Endothelial cell of umbilical vein (primary cell): ENCODE measurements around the gene SRPK2. TPM values are rescaled to one million over a fixed set of nuclear protein-coding genes. Genes with fewer than 3 reads are reported as not detected.

ENCODE experiments used
- BruUV-seq: library from RNA; stranded (reverse); fragments of 400-500 nt; replicated peaks from 2 replicates; lab custom pipeline; 2021; lab: Mats Ljungman, UMichigan
- CTCF ChIA-PET: fragments of 300-600, 350-600 bp; sonication (Branson Sonifier 250); formaldehyde crosslinking; loops from one replicate; lab custom pipeline; 2021; ENCODE audit warnings: antibody characterized with exemption, inconsistent platforms; lab: Charles Lee
- POLR2A ChIA-PET: fragments of 300-600, 350-600 bp; sonication (Branson Sonifier 250); formaldehyde crosslinking; loops from one replicate; lab custom pipeline; 2021; ENCODE audit warnings: antibody characterized with exemption, inconsistent platforms; lab: Charles Lee
- DNase-seq: peaks from one replicate; pipeline ENCODE4 v3.0.0-alpha.2; 2011; ENCODE audit warnings: low read depth, low spot score
- FAIRE-seq: peaks from 2 replicates; lab custom pipeline; 2011; peaks lifted over from hg19 to GRCh38; lab: Jason Lieb, UNC
- H2AFZ ChIP-seq: 2 replicates; pipeline ENCODE4 v1.6.0; 2012; ENCODE audit warnings: low read depth, low read length, control low read depth, inconsistent platforms
- H3K27ac ChIP-seq: 2 replicates; pipeline ENCODE4 v1.5.1; 2011; ENCODE audit warnings: low read depth, mild to moderate bottlenecking, control low read depth, low read length, moderate library complexity; ENCODE audit not compliant: insufficient read depth
- H3K27me3 ChIP-seq, 2 experiments: 2 replicates each; pipeline versions ENCODE4 v1.6.0 to v1.6.1; 2011; ENCODE audit warnings: low read length in 2 of 2, mixed read lengths in 1 of 2; ENCODE audit not compliant: control insufficient read depth in 2 of 2, insufficient read depth in 2 of 2
- H3K36me3 ChIP-seq, 2 experiments: 2 replicates in 1 of 2; 3 replicates in 1 of 2; pipeline ENCODE4 v1.5.1; 2011; ENCODE audit warnings: low read length in 2 of 2, mild to moderate bottlenecking in 1 of 2, moderate library complexity in 1 of 2; ENCODE audit not compliant: control insufficient read depth in 2 of 2, insufficient read depth in 2 of 2; ENCODE audit errors: extremely low read depth in 1 of 2
- H3K4me1 ChIP-seq: 3 replicates; pipeline ENCODE4 v1.5.1; 2011; ENCODE audit warnings: mild to moderate bottlenecking, low read length; ENCODE audit not compliant: control insufficient read depth, insufficient read depth; ENCODE audit errors: extremely low read depth
- H3K4me2 ChIP-seq: 2 replicates; pipeline ENCODE4 v1.6.1; 2011; ENCODE audit warnings: low read length, control low read depth, mixed read lengths; ENCODE audit not compliant: insufficient read depth
- H3K4me3 ChIP-seq, 3 experiments: fragments of 200-600 bp in 1 of 3; sonication (generic), shearing (Covaris generic) in 1 of 3; replicated peaks in 1 of 3; 2 replicates each; pipeline ENCODE4 v1.5.1; 2011 to 2016; ENCODE audit warnings: control low read depth in 3 of 3, low read length in 3 of 3, mild to moderate bottlenecking in 2 of 3, inconsistent platforms in 1 of 3, low read depth in 1 of 3, moderate library complexity in 1 of 3; ENCODE audit not compliant: insufficient read depth in 1 of 3
- H3K79me2 ChIP-seq: 2 replicates; pipeline ENCODE4 v1.6.0; 2012; ENCODE audit warnings: low read length, inconsistent platforms; ENCODE audit not compliant: control insufficient read depth, insufficient read depth
- H3K9ac ChIP-seq: replicated peaks from 2 replicates; pipeline ENCODE3; 2011; ENCODE audit warnings: low read length, control low read depth; ENCODE audit not compliant: insufficient read depth; ENCODE audit errors: extremely low read depth
- H3K9me1 ChIP-seq: replicated peaks from 3 replicates; pipeline ENCODE4 v1.6.0; 2011; ENCODE audit warnings: mild to moderate bottlenecking, low read length; ENCODE audit not compliant: control insufficient read depth, insufficient read depth; ENCODE audit errors: extremely low read depth
- H3K9me3 ChIP-seq: replicated peaks from 2 replicates; pipeline ENCODE4 v1.5.1; 2012; ENCODE audit warnings: low read length, inconsistent platforms; ENCODE audit not compliant: control insufficient read depth, insufficient read depth
- H4K20me1 ChIP-seq: replicated peaks from 2 replicates; pipeline ENCODE3; 2011; ENCODE audit warnings: mild to moderate bottlenecking, low read length; ENCODE audit not compliant: control insufficient read depth, insufficient read depth; ENCODE audit errors: extremely low read depth
- EZH2 ChIP-seq: IDR thresholded peaks from 2 replicates; pipeline ENCODE4 v1.6.1; 2012; ENCODE audit warnings: borderline replicate concordance, low read depth, mild to moderate bottlenecking, moderate library complexity, low read length, inconsistent platforms; ENCODE audit not compliant: severe bottlenecking
- FOS ChIP-seq: IDR thresholded peaks from 2 replicates; pipeline ENCODE4 v1.6.1; 2011; ENCODE audit warnings: mild to moderate bottlenecking, low read length, moderate library complexity, borderline replicate concordance; ENCODE audit not compliant: insufficient read depth
- GATA2 ChIP-seq: IDR thresholded peaks from 2 replicates; pipeline ENCODE4 v1.7.0; 2011; ENCODE audit warnings: low read depth, mild to moderate bottlenecking, moderate library complexity, mixed read lengths, low read length; ENCODE audit not compliant: insufficient read length, insufficient read depth
- JUN ChIP-seq: IDR thresholded peaks from 2 replicates; pipeline ENCODE4 v1.6.1; 2011; ENCODE audit warnings: borderline replicate concordance, low read depth; ENCODE audit not compliant: insufficient read length, insufficient read depth
- MYC ChIP-seq: IDR thresholded peaks from one replicate; pipeline ENCODE4 v1.6.1; 2011; ENCODE audit warnings: mild to moderate bottlenecking, low read depth, low read length
- POLR2A ChIP-seq: IDR thresholded peaks from 2 replicates; pipeline ENCODE4 v1.6.1; 2012; ENCODE audit warnings: low read depth, mild to moderate bottlenecking, control low read depth, low read length
- POLR2AphosphoS5 ChIP-seq: IDR thresholded peaks from 2 replicates; pipeline ENCODE4 v1.6.1; 2012; ENCODE audit warnings: low read depth, mild to moderate bottlenecking, control low read depth, low read length, moderate library complexity; ENCODE audit not compliant: insufficient read depth
- dilution Hi-C: fragments of 300-500 bp; cut with MboI; formaldehyde crosslinking; loops from one replicate; pipeline ENCODE4 v1.15.0; 2019; ENCODE audit warnings: low sequenced_read_pairs; ENCODE audit not compliant: extremely low pct_ligation_motif_present
- intact Hi-C: fragments of 100-400 bp; cut with micrococcal nuclease; formaldehyde crosslinking; loops from one replicate; pipeline ENCODE4 v1.10.0; 2022
- polyA plus RNA-seq, 4 experiments: library from polyadenylated mRNA; depleted of rRNA in 3 of 4; stranded (reverse) in 3 of 4; unstranded in 1 of 4; fragments of >200 nt; gene quantifications; 2 replicates each; pipeline versions ENCODE4 v1.2.1 to v1.2.3, GENCODE V29; 2011 to 2012; ENCODE audit warnings: missing spikeins in 1 of 4
- total RNA-seq: library from RNA; stranded (reverse); gene quantifications from 2 replicates; pipeline ENCODE4 v1.2.3, GENCODE V29; 2021
- TF ChIP-seq, protein P1 (sequence below): IDR thresholded peaks from 2 replicates; pipeline ENCODE4 v1.6.1; 2011; ENCODE audit not compliant: insufficient read depth, insufficient read length
- TF ChIP-seq, protein P2 (sequence below), 2 donors: IDR thresholded peaks; 1 replicate in 1 of 2; 2 replicates in 1 of 2; pipeline ENCODE4 v1.5.1; 2011; ENCODE audit warnings: low read length in 2 of 2, mild to moderate bottlenecking in 2 of 2, moderate library complexity in 2 of 2, control low read depth in 1 of 2, inconsistent platforms in 1 of 2, low read depth in 1 of 2; ENCODE audit not compliant: insufficient read depth in 1 of 2; ENCODE audit errors: extremely low read depth in 1 of 2

Gene SRPK2
- total and polyA plus RNA-seq, 2 donors (not counting 3 experiments of a cell fraction or from before 2014, with no cell fraction given): 13.4 to 55.2 TPM

DNA sequence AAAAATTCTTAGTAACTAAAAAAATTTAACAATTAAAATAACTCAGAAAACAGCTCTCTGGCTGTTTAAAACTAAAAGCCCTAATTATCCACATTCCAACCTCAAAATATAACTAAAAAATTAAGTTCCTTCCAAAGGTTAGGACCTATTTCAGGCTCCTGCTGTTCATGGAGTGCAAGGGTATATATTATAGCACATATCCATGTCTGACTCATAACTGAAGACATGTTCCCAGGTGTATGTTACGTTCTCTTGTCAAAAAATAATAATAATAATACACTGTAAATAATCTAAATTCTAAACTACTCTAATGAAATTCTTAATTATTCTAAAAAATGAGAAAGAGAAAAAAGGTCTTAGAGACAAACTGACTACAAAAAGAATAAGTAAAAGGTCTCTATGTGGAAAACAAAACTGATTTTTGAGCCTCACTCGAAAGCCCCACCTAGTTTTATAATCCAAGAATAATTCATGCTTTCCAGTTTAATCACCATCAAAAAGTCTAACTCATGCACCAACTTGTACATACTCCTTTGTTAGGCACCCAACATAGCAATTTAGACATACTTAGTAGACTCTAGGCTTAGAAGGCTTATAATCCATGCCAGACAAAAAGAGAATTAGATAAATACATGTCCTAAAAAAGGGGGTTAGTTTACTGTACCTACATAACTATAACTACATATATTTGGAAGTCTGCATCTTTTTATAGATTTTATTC, 203.3 kb downstream of the SRPK2 start:
- H3K4me3 ChIP-seq: no peak overlapping the region
- FAIRE-seq: no peak
- CTCF ChIA-PET: interaction anchor here (1.7 kb wide), 1 partner anchor 25 kb away, joined by 4 read pairs; no protein-coding TSS in a partner anchor
- H3K9ac ChIP-seq: no peak overlapping the region
- H3K36me3 ChIP-seq: no peaks in the 10 kb centered on the region
- no peak overlapping the region for H2AFZ ChIP-seq
- dilution Hi-C loops (no loop called here), intact Hi-C loops (no loop called here)
- peaks cover 8% of the 10 kb centered on the region for H3K79me2 ChIP-seq
- H4K20me1 ChIP-seq: no peaks in the 10 kb centered on the region
- no peaks in the 10 kb centered on the region for H3K4me1 ChIP-seq
- H3K9me1 ChIP-seq: no peaks in the 10 kb centered on the region
- no peak overlapping the region for H3K27ac ChIP-seq
- TF ChIP-seq FOS (no peak), JUN (no peak), EZH2 (no peak)
- TF ChIP-seq, protein P1, sequence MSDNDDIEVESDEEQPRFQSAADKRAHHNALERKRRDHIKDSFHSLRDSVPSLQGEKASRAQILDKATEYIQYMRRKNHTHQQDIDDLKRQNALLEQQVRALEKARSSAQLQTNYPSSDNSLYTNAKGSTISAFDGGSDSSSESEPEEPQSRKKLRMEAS: no peak
- no peaks in the 10 kb centered on the region for H3K27me3 ChIP-seq
- POLR2A ChIA-PET: no interaction called here
- BruUV-seq: no TSS peak
- no peaks in the 10 kb centered on the region for H3K9me3 ChIP-seq
- no peak overlapping the region for H3K4me2 ChIP-seq
- DNase-seq: no peak

DNA sequence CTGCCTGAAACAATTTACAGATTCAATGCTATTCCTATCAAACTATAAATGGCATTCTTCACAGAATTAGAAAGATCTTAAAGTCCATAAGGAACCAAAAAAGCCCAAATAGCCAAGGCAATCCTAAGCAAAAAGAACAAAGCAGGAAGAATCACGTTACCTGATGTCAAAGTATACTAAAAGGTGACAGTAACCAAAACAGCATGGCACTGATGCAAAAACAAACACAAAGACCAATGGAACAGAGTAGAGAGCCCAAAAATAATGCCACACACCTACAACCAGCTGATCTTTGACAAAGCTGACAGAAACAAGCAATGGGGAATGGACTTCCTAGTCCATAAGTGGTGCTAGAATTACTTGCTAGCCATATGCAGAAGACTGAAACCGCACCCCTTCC, 208.7 kb downstream of the SRPK2 start:
- intact Hi-C loops: no loop called here
- H4K20me1 ChIP-seq: peaks cover 3% of the 10 kb centered on the region
- no peak overlapping the region for H3K9ac ChIP-seq
- H3K4me3 ChIP-seq: no peak overlapping the region
- H3K27me3 ChIP-seq: no peaks in the 10 kb centered on the region
- FAIRE-seq: no peak
- CTCF ChIA-PET: no interaction called here
- H3K4me2 ChIP-seq: no peak overlapping the region
- no TSS peak for BruUV-seq
- no peak for DNase-seq
- H3K9me1 ChIP-seq: no peaks in the 10 kb centered on the region
- no peaks in the 10 kb centered on the region for H3K36me3 ChIP-seq
- POLR2A ChIA-PET: no interaction called here
- H2AFZ ChIP-seq: no peak overlapping the region
- no peaks in the 10 kb centered on the region for H3K9me3 ChIP-seq
- no peaks in the 10 kb centered on the region for H3K4me1 ChIP-seq
- no peak overlapping the region for H3K27ac ChIP-seq
- TF ChIP-seq, protein P2, sequence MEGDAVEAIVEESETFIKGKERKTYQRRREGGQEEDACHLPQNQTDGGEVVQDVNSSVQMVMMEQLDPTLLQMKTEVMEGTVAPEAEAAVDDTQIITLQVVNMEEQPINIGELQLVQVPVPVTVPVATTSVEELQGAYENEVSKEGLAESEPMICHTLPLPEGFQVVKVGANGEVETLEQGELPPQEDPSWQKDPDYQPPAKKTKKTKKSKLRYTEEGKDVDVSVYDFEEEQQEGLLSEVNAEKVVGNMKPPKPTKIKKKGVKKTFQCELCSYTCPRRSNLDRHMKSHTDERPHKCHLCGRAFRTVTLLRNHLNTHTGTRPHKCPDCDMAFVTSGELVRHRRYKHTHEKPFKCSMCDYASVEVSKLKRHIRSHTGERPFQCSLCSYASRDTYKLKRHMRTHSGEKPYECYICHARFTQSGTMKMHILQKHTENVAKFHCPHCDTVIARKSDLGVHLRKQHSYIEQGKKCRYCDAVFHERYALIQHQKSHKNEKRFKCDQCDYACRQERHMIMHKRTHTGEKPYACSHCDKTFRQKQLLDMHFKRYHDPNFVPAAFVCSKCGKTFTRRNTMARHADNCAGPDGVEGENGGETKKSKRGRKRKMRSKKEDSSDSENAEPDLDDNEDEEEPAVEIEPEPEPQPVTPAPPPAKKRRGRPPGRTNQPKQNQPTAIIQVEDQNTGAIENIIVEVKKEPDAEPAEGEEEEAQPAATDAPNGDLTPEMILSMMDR (IDR thresholded peaks at IDR 0.05; ENCODE audit: extremely low read depth in 1 of 2, insufficient read depth in 1 of 2, low read depth in 1 of 2, low read length in 2 of 2): no peak
- TF ChIP-seq POLR2AphosphoS5 (no peak), MYC (no peak), JUN (no peak), GATA2 (no peak), EZH2 (no peak), FOS (no peak), POLR2A (no peak)
- TF ChIP-seq, protein P1: no peak
- dilution Hi-C loops: no loop called here
- peaks cover 11% of the 10 kb centered on the region for H3K79me2 ChIP-seq
